Fibroblast of lung (primary cell): ENCODE data around the gene CDH4.

Source experiments
- EZH2 ChIP-seq: IDR thresholded peaks from 2 replicates; pipeline ENCODE4 v1.5.1; 2012; ENCODE audit warnings: low read length, control low read depth, mild to moderate bottlenecking; ENCODE audit errors: missing control alignments
- TF ChIP-seq, protein P1 (sequence below), 2 donors: IDR thresholded peaks in 1 of 2; conservative IDR thresholded peaks in 1 of 2; 1 replicate in 1 of 2; 2 replicates in 1 of 2; pipeline ENCODE4 v1.5.1; 2011 to 2012; ENCODE audit warnings: low read length in 2 of 2, control low read depth in 1 of 2, inconsistent platforms in 1 of 2, low read depth in 1 of 2, mild to moderate bottlenecking in 1 of 2

GRCh38 chr20:61448386-61448785 lies 196.3 kb downstream of the CDH4 start:
- TF ChIP-seq, protein P1, sequence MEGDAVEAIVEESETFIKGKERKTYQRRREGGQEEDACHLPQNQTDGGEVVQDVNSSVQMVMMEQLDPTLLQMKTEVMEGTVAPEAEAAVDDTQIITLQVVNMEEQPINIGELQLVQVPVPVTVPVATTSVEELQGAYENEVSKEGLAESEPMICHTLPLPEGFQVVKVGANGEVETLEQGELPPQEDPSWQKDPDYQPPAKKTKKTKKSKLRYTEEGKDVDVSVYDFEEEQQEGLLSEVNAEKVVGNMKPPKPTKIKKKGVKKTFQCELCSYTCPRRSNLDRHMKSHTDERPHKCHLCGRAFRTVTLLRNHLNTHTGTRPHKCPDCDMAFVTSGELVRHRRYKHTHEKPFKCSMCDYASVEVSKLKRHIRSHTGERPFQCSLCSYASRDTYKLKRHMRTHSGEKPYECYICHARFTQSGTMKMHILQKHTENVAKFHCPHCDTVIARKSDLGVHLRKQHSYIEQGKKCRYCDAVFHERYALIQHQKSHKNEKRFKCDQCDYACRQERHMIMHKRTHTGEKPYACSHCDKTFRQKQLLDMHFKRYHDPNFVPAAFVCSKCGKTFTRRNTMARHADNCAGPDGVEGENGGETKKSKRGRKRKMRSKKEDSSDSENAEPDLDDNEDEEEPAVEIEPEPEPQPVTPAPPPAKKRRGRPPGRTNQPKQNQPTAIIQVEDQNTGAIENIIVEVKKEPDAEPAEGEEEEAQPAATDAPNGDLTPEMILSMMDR (conservative IDR thresholded peaks at IDR 0.05 in 1 of 2, IDR thresholded peaks at IDR 0.05 in 1 of 2; ENCODE audit: low read depth in 1 of 2, low read length in 2 of 2) = no peak
- TF ChIP-seq EZH2 = no peak
